NT2/D1 (cell line): Measurements from ENCODE around the gene AVL9.
"Not testable (repeated sequence)": the region's sequence is repeated elsewhere in the genome, so short reads cannot be mapped to it uniquely, and the experiment has no call there.

Experiments
- SUZ12 ChIP-seq: IDR thresholded peaks from 2 replicates; pipeline ENCODE4 v1.6.1; 2011; ENCODE audit not compliant: insufficient read length, insufficient read depth; ENCODE audit errors: extremely low read depth
- YY1 ChIP-seq: IDR thresholded peaks from 2 replicates; pipeline ENCODE4 v1.6.1; 2011; ENCODE audit not compliant: insufficient read length, insufficient read depth
- ZNF274 ChIP-seq: IDR thresholded peaks from 2 replicates; pipeline ENCODE4 v1.6.1; 2011; ENCODE audit warnings: mild to moderate bottlenecking, low read depth, low read length

DNA sequence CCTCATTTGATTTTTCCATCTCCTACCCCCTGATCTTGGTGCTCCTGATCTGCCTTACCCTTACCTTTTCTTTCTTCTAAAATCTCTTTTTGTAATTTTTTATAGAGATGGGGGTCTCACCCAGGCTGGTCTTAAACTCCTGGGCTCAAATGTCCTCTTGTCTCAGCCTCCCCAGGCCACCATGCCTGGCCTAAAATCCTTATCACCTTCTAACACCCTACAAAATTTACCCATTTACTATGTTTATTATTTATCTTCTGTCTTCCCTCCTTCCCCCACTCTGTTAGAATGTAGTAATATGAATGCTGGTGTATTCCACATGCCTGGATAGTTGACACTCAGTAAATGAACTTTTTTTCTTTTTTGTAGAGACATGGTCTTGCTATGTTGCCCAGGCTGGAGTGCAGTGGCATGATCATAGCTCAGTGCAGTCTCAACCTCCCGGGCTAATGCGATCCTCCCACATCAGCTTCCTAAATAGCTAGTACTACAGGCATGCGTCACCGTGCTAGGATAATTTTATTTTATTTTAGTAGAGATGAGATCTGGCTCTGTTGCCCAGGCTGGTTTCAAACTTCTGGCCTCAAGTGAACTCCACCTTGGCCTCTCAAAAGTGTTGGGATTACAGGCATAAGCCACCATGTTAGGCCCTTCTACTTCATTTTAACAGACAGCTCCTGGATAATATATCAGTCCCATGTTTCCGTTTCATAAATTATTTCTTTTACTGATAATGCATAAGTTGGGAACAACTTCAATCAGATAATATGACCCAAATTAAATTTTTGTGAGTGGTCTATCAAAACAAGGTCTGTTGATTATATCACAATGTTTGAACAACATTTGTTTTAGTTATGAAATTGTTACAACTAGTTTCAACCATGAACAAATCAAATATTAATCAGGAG lies 136.6 kb downstream of the AVL9 start:
- not testable (repeated sequence) for TF ChIP-seq YY1, SUZ12, ZNF274
